Loucy (cell line): ENCODE measurements around the gene SPRR4.
"Not testable (repeated sequence)": the region's sequence is repeated elsewhere in the genome, so short reads cannot be mapped to it uniquely, and the experiment has no call there.

Experiments
- EZH2phosphoT487 ChIP-seq: fragments of 200-600 bp; IDR thresholded peaks from 2 replicates; pipeline ENCODE4 v1.6.1; 2018; ENCODE audit warnings: antibody characterized with exemption, mild to moderate bottlenecking, moderate library complexity, borderline replicate concordance
- TF ChIP-seq, protein P1 (sequence below): fragments of 200-600 bp; sonication (generic); conservative IDR thresholded peaks from 2 replicates; pipeline ENCODE4 v1.5.1; 2014; ENCODE audit warnings: mild to moderate bottlenecking, antibody characterized with exemption, low read length

DNA sequence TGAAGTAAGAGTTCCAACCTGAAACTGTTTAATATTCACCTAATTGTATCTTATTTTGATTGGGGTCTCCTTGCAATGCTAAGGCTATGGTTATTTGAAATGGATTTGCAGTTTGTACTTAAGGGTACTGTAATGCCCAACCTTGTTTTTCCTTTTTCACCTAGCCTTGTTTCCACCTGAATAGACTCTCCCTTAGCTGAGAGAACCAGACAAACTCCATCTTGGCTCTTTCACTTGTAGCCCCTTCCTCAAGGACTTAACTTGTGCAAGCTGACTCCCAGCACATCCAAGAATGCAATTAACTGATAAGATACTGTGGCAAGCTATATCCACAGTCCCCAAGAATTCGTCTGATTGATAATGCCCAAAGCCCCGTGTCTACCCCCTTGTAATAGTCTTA lies 51.4 kb downstream of the SPRR4 start:
- TF ChIP-seq, protein P1, sequence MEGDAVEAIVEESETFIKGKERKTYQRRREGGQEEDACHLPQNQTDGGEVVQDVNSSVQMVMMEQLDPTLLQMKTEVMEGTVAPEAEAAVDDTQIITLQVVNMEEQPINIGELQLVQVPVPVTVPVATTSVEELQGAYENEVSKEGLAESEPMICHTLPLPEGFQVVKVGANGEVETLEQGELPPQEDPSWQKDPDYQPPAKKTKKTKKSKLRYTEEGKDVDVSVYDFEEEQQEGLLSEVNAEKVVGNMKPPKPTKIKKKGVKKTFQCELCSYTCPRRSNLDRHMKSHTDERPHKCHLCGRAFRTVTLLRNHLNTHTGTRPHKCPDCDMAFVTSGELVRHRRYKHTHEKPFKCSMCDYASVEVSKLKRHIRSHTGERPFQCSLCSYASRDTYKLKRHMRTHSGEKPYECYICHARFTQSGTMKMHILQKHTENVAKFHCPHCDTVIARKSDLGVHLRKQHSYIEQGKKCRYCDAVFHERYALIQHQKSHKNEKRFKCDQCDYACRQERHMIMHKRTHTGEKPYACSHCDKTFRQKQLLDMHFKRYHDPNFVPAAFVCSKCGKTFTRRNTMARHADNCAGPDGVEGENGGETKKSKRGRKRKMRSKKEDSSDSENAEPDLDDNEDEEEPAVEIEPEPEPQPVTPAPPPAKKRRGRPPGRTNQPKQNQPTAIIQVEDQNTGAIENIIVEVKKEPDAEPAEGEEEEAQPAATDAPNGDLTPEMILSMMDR: not testable (repeated sequence)
- not testable (repeated sequence) for TF ChIP-seq EZH2phosphoT487
